H1 (cell line): Measurements from ENCODE around the gene BBS4. TPM values are rescaled to one million over a fixed set of nuclear protein-coding genes. Genes with fewer than 3 reads are reported as not detected.

ENCODE experiments used
- CTCF ChIA-PET: fragments of 300-600 bp; sonication (Branson Sonifier 250); formaldehyde crosslinking; loops from one replicate; lab custom pipeline; 2021; ENCODE audit not compliant: partially characterized antibody; lab: Charles Lee
- POLR2A ChIA-PET: fragments of 300-600 bp; sonication (Branson Sonifier 250); formaldehyde crosslinking; loops from one replicate; lab custom pipeline; 2021; ENCODE audit warnings: inconsistent platforms; ENCODE audit not compliant: partially characterized antibody; lab: Charles Lee
- DNase-seq, 2 experiments: peaks; one replicate each; pipeline versions ENCODE4 v3.0.0 to v3.0.0-alpha.2; 2010 to 2022; ENCODE audit warnings: low spot score in 2 of 2, low read depth in 1 of 2, mixed read lengths in 1 of 2
- FAIRE-seq: peaks from 2 replicates; lab custom pipeline; 2011; peaks lifted over from hg19 to GRCh38; lab: Jason Lieb, UNC
- H2AFZ ChIP-seq: 2 replicates; pipeline ENCODE4 v1.8.1; 2012; ENCODE audit warnings: low read length, inconsistent platforms
- H2AK5ac ChIP-seq: 2 replicates; pipeline ENCODE4 v1.6.1; 2013; ENCODE audit warnings: low read depth, low read length
- H2BK120ac ChIP-seq: replicated peaks from 2 replicates; pipeline ENCODE3; 2013; ENCODE audit warnings: low read depth, low read length, inconsistent platforms
- H2BK12ac ChIP-seq: 2 replicates; pipeline ENCODE4 v1.6.1; 2013; ENCODE audit warnings: low read depth, low read length
- H2BK15ac ChIP-seq: 2 replicates; pipeline ENCODE4 v1.6.1; 2013; ENCODE audit warnings: low read length
- H2BK20ac ChIP-seq: 2 replicates; pipeline ENCODE4 v1.6.1; 2013; ENCODE audit warnings: low read length
- H2BK5ac ChIP-seq: 2 replicates; pipeline ENCODE4 v1.6.1; 2013; ENCODE audit warnings: low read depth, low read length
- H3K14ac ChIP-seq: 2 replicates; pipeline ENCODE4 v1.6.1; 2013; ENCODE audit warnings: inconsistent platforms; ENCODE audit not compliant: insufficient read length
- H3K18ac ChIP-seq: 2 replicates; pipeline ENCODE4 v1.6.1; 2013; ENCODE audit warnings: low read length; ENCODE audit errors: extremely low read depth
- H3K23ac ChIP-seq: 2 replicates; pipeline ENCODE4 v1.6.1; 2013; ENCODE audit warnings: inconsistent platforms; ENCODE audit not compliant: insufficient read length
- H3K23me2 ChIP-seq: 2 replicates; pipeline ENCODE4 v1.6.1; 2013; ENCODE audit warnings: low read depth, low read length
- H3K27ac ChIP-seq: 2 replicates; pipeline ENCODE4 v1.6.1; 2011; ENCODE audit warnings: low read depth, low read length, inconsistent platforms
- H3K27me3 ChIP-seq, 4 experiments: replicated peaks in 1 of 4; 1 replicate in 1 of 4; 2 replicates in 3 of 4; pipeline versions ENCODE4 v1.6.1 to v1.8.1; 2011 to 2013; ENCODE audit warnings: low read length in 3 of 4, mild to moderate bottlenecking in 3 of 4, inconsistent platforms in 2 of 4, mixed read lengths in 2 of 4, moderate library complexity in 1 of 4; ENCODE audit not compliant: control insufficient read depth in 3 of 4, insufficient read depth in 3 of 4; ENCODE audit errors: extremely low read depth in 1 of 4
- H3K36me3 ChIP-seq, 4 experiments: 2 replicates each; pipeline versions ENCODE4 v1.6.1 to v1.8.1; 2011 to 2013; ENCODE audit warnings: mild to moderate bottlenecking in 4 of 4, low read length in 3 of 4, moderate library complexity in 2 of 4, control low read depth in 1 of 4, inconsistent platforms in 1 of 4; ENCODE audit not compliant: insufficient read depth in 4 of 4, control insufficient read depth in 2 of 4
- H3K4ac ChIP-seq: replicated peaks from 2 replicates; pipeline ENCODE3; 2013; ENCODE audit warnings: low read length, low read depth, mixed read lengths, inconsistent platforms; ENCODE audit not compliant: insufficient read length
- H3K4me1 ChIP-seq, 4 experiments: replicated peaks in 1 of 4; 1 replicate in 1 of 4; 2 replicates in 3 of 4; pipeline versions ENCODE4 v1.6.1 to v1.8.1; 2011 to 2013; ENCODE audit warnings: low read length in 3 of 4, inconsistent platforms in 2 of 4, mixed read lengths in 1 of 4; ENCODE audit not compliant: insufficient read depth in 4 of 4, control insufficient read depth in 3 of 4
- H3K4me2 ChIP-seq, 2 experiments: 2 replicates each; pipeline versions ENCODE4 v1.6.1 to v1.8.1; 2011 to 2013; ENCODE audit warnings: low read depth in 2 of 2, low read length in 2 of 2, control low read depth in 1 of 2, inconsistent platforms in 1 of 2, mild to moderate bottlenecking in 1 of 2; ENCODE audit not compliant: insufficient read depth in 1 of 2
- H3K4me3 ChIP-seq, 4 experiments: fragments of 200-600, 300-600 bp in 1 of 4; sonication (generic), shearing (Covaris generic), sonication (Bioruptor Twin) in 1 of 4; 2 replicates each; pipeline versions ENCODE4 v1.5.1 to v1.8.1; 2011 to 2016; ENCODE audit warnings: low read length in 4 of 4, low read depth in 3 of 4, control low read depth in 2 of 4, inconsistent platforms in 2 of 4, mild to moderate bottlenecking in 2 of 4, mixed read lengths in 1 of 4, moderate library complexity in 1 of 4; ENCODE audit not compliant: insufficient read depth in 2 of 4; ENCODE audit errors: extremely low read depth in 1 of 4
- H3K56ac ChIP-seq: replicated peaks from 2 replicates; pipeline ENCODE3; 2013; ENCODE audit warnings: low read depth, mild to moderate bottlenecking, mixed read lengths, low read length, inconsistent platforms; ENCODE audit not compliant: insufficient read length
- H3K79me1 ChIP-seq: 2 replicates; pipeline ENCODE4 v1.6.1; 2013; ENCODE audit warnings: low read depth, low read length, control low read depth
- H3K79me2 ChIP-seq, 2 experiments: 2 replicates each; pipeline versions ENCODE4 v1.6.1 to v1.8.1; 2012 to 2013; ENCODE audit warnings: low read length in 2 of 2, mild to moderate bottlenecking in 2 of 2, inconsistent platforms in 1 of 2; ENCODE audit not compliant: insufficient read depth in 2 of 2, control insufficient read depth in 1 of 2
- H3K9ac ChIP-seq, 4 experiments: replicated peaks in 1 of 4; 1 replicate in 1 of 4; 2 replicates in 3 of 4; pipeline versions ENCODE4 v1.6.1 to v1.8.1; 2011 to 2013; ENCODE audit warnings: low read depth in 3 of 4, low read length in 3 of 4, control low read depth in 2 of 4, mild to moderate bottlenecking in 2 of 4, moderate library complexity in 2 of 4, inconsistent platforms in 1 of 4; ENCODE audit errors: extremely low read depth in 1 of 4
- H3K9me3 ChIP-seq, 2 experiments: 2 replicates each; pipeline versions ENCODE4 v1.6.1 to v1.8.1; 2012 to 2013; ENCODE audit warnings: mild to moderate bottlenecking in 2 of 2, moderate library complexity in 2 of 2, control low read depth in 1 of 2, inconsistent platforms in 1 of 2, low read depth in 1 of 2, low read length in 1 of 2, mixed read lengths in 1 of 2; ENCODE audit not compliant: insufficient read depth in 2 of 2
- H4K20me1 ChIP-seq, 2 experiments: replicated peaks in 1 of 2; 2 replicates each; pipeline versions ENCODE3 to v1.8.1; 2011 to 2013; ENCODE audit warnings: inconsistent platforms in 2 of 2, low read length in 2 of 2, mild to moderate bottlenecking in 1 of 2; ENCODE audit not compliant: insufficient read depth in 2 of 2, control insufficient read depth in 1 of 2
- H4K5ac ChIP-seq: 2 replicates; pipeline ENCODE4 v1.6.1; 2013; ENCODE audit warnings: low read length, low read depth, mixed read lengths, inconsistent platforms; ENCODE audit not compliant: insufficient read length
- H4K8ac ChIP-seq: 2 replicates; pipeline ENCODE4 v1.8.0; 2013; ENCODE audit warnings: mild to moderate bottlenecking, moderate library complexity, low read length, inconsistent platforms; ENCODE audit not compliant: insufficient read depth; ENCODE audit errors: extremely low read depth
- H4K91ac ChIP-seq: replicated peaks from 2 replicates; pipeline ENCODE3; 2013; ENCODE audit warnings: low read length, mixed read lengths, inconsistent platforms; ENCODE audit not compliant: insufficient read length
- BRCA1 ChIP-seq: IDR thresholded peaks from 2 replicates; pipeline ENCODE4 v1.6.1; 2012; ENCODE audit warnings: low read depth, low read length, improper control_type of control experiment
- CBX8 ChIP-seq: fragments of 300-800, 300-1000 bp; sonication (generic); IDR thresholded peaks from 2 replicates; pipeline ENCODE4 v1.7.1; 2016; ENCODE audit warnings: low read depth, low read length, borderline replicate concordance
- CREB1 ChIP-seq: IDR thresholded peaks from 2 replicates; pipeline ENCODE4 v1.6.1; 2012; ENCODE audit warnings: inconsistent platforms
- FOSL1 ChIP-seq: IDR thresholded peaks from 2 replicates; pipeline ENCODE4 v1.6.1; 2011; ENCODE audit warnings: mild to moderate bottlenecking, low read depth, low read length, moderate library complexity; ENCODE audit not compliant: insufficient read depth
- GTF2F1 ChIP-seq: IDR thresholded peaks from 2 replicates; pipeline ENCODE4 v1.6.1; 2012; ENCODE audit warnings: low read depth, low read length, improper control_type of control experiment, borderline replicate concordance
- NANOG ChIP-seq: IDR thresholded peaks from 2 replicates; pipeline ENCODE4 v1.6.1; 2011; ENCODE audit warnings: low read length, low read depth, mild to moderate bottlenecking, inconsistent platforms; ENCODE audit not compliant: insufficient read depth, poor library complexity, severe bottlenecking
- NRF1 ChIP-seq: IDR thresholded peaks from 2 replicates; pipeline ENCODE4 v1.6.1; 2011; ENCODE audit warnings: mild to moderate bottlenecking, low read depth, low read length, improper control_type of control experiment
- RFX5 ChIP-seq: IDR thresholded peaks from 2 replicates; pipeline ENCODE4 v1.6.1; 2011; ENCODE audit warnings: low read depth, low read length, improper control_type of control experiment, borderline replicate concordance
- SIX5 ChIP-seq: IDR thresholded peaks from 2 replicates; pipeline ENCODE4 v1.6.1; 2011; ENCODE audit warnings: mild to moderate bottlenecking, low read depth, low read length
- WGBS, 2 experiments: shearing (Covaris generic) in 1 of 2; methylation state at CpG; one replicate each; pipeline versions ENCODE4 v1.1.6 to v1.1.7; 2013 to 2015; ENCODE audit warnings: low lambda C conversion rate in 2 of 2, mixed read lengths in 2 of 2, inconsistent platforms in 1 of 2, low coverage in 1 of 2, missing lambda C conversion rate in 1 of 2; ENCODE audit not compliant: insufficient replicate concordance in 2 of 2, insufficient coverage in 1 of 2, insufficient read length in 1 of 2; ENCODE audit errors: extremely low coverage in 1 of 2, missing lambda C conversion rate in 1 of 2; 5-methylcytosine and 5-hydroxymethylcytosine counted together
- polyA plus RNA-seq, 7 experiments: library from polyadenylated mRNA; depleted of rRNA in 3 of 7; stranded (reverse) in 5 of 7; unstranded in 2 of 7; fragments of >200 nt in 5 of 7; fragments of 200-250 nt in 2 of 7; gene quantifications; 1 replicate in 5 of 7; 2 replicates in 1 of 7; 4 replicates in 1 of 7; pipeline versions ENCODE4 v1.2.1 to v1.2.3, GENCODE V29; 2011 to 2013; ENCODE audit warnings: missing spikeins in 2 of 7, mixed read lengths in 2 of 7
- total RNA-seq: library from RNA; stranded (reverse); fragmentation: NEBNext Ultra II Directional; extraction: Animal tissue kit (Norgen Biotek cat#: 25700); gene quantifications from 2 replicates; pipeline ENCODE4 v1.2.1, GENCODE V29; 2021

The BBS4 gene
- total and polyA plus RNA-seq, 2 of the 8 experiments (the other 6 are each of a cell fraction or from before 2014, with no cell fraction given), result 17.4 to 24.1 TPM

- H3K27me3 ChIP-seq, result no peaks in the 10 kb centered on the region
- no peak overlapping the region for H2BK120ac ChIP-seq
- H3K36me3 ChIP-seq, result peaks cover 7 to 25% (median 9%) of the 10 kb centered on the region in 4 experiments
- no peak overlapping the region for H3K4me3 ChIP-seq
- H3K23ac ChIP-seq, result no peak overlapping the region
- no peak overlapping the region for H3K18ac ChIP-seq
- no peak overlapping the region for H2BK15ac ChIP-seq
- no peak overlapping the region for H2BK12ac ChIP-seq
- H3K4me2 ChIP-seq, result no peak overlapping the region
- TF ChIP-seq RFX5, result no peak
- no peak for TF ChIP-seq SIX5
- no peak for TF ChIP-seq GTF2F1
- no peak for TF ChIP-seq CREB1
- TF ChIP-seq NANOG, result no peak
- no peak for TF ChIP-seq CBX8
- no peak for TF ChIP-seq BRCA1
- TF ChIP-seq NRF1, result no peak
- no peak for TF ChIP-seq FOSL1
- peaks cover 0 to 2% of the 10 kb centered on the region in 2 experiments for H4K20me1 ChIP-seq
- no peak overlapping the region for H2AK5ac ChIP-seq
- FAIRE-seq (no peak), DNase-seq (no peak)
- H3K4ac ChIP-seq, result no peak overlapping the region
- 90% methylated on average over 5 of the region's 5 CpGs; no CpG with 5 or more reads in 1 of the 2 experiments for WGBS, 2 experiments
- ChIA-PET CTCF (interaction anchor here (0.7 to 1.3 kb wide), 2 partner anchors 39 to 525 kb away, joined by 3 read pairs; no protein-coding TSS in a partner anchor), POLR2A (no interaction called here)
- no peaks in the 10 kb centered on the region for H3K9me3 ChIP-seq
- H2AFZ ChIP-seq, result no peak overlapping the region
- no peak overlapping the region for H3K27ac ChIP-seq
- H3K23me2 ChIP-seq, result no peaks in the 10 kb centered on the region
- no peak overlapping the region for H4K91ac ChIP-seq
- no peak overlapping the region for H3K14ac ChIP-seq
- H3K9ac ChIP-seq, result no peak overlapping the region
- no peak overlapping the region; the same call in 1 of the 2 replicates for H4K8ac ChIP-seq
- no peaks in the 10 kb centered on the region for H3K79me2 ChIP-seq
- H2BK5ac ChIP-seq, result no peak overlapping the region
- H3K4me1 ChIP-seq, result no peaks in the 10 kb centered on the region
- H4K5ac ChIP-seq, result no peak overlapping the region
- H3K79me1 ChIP-seq, result no peaks in the 10 kb centered on the region
- H2BK20ac ChIP-seq, result no peak overlapping the region
- no peak overlapping the region for H3K56ac ChIP-seq
Observed at GRCh38 chr15:72760590-72761260, 74.7 kb downstream of the BBS4 start.
